Upper lobe of left lung (tissue), 6 donors: ENCODE results near the gene ALPP. TPM values are rescaled to one million over a fixed set of nuclear protein-coding genes. Genes with fewer than 3 reads are reported as not detected.

Source experiments
- ATAC-seq, 2 donors: fragments of 200-7000 bp; cut with Tn5 transposase; one replicate each; pipeline ENCODE4 v1.9.1; 2022; ENCODE audit warnings: mild to moderate bottlenecking in 2 of 2, moderate library complexity in 2 of 2; ENCODE audit not compliant: low FRiP score in 2 of 2
- DNase-seq, 2 donors: peaks; one replicate each; pipeline ENCODE4 v3.0.0-alpha.2; 2019 to 2020
- H3K27ac ChIP-seq, 4 donors: fragments of 200-600 bp; sonication (generic); one replicate each; pipeline ENCODE4 v1.5.1; 2016 to 2019
- H3K27me3 ChIP-seq, 4 donors: fragments of 200-600 bp; sonication (generic); one replicate each; pipeline ENCODE4 v1.5.1; 2017 to 2019
- H3K36me3 ChIP-seq, 4 donors: fragments of 200-600 bp; sonication (generic); one replicate each; pipeline ENCODE4 v1.5.1; 2016 to 2019
- H3K4me1 ChIP-seq, 4 donors: fragments of 200-600 bp; sonication (generic); one replicate each; pipeline ENCODE4 v1.5.1; 2018 to 2019
- H3K4me3 ChIP-seq, 4 donors: fragments of 200-600 bp; sonication (generic); one replicate each; pipeline ENCODE4 v1.5.1; 2017 to 2019; ENCODE audit warnings: mild to moderate bottlenecking in 2 of 4, moderate library complexity in 1 of 4
- H3K9me3 ChIP-seq, 4 donors: fragments of 200-600 bp; sonication (generic); one replicate each; pipeline ENCODE4 v1.5.1; 2018 to 2019
- CTCF ChIP-seq, 6 experiments: fragments of 450-650 bp in 4 of 6; fragments of 200-600 bp in 2 of 6; sonication (generic) in 2 of 6; IDR thresholded peaks; one replicate each; pipeline ENCODE4 v1.5.1; 2016 to 2019; ENCODE audit warnings: antibody characterized with exemption in 6 of 6
- EP300 ChIP-seq, 4 donors: sonication (generic); formaldehyde crosslinking; IDR thresholded peaks; one replicate each; pipeline ENCODE4 v1.5.1; 2017; ENCODE audit warnings: antibody characterized with exemption in 4 of 4, control low read depth in 2 of 4
- POLR2A ChIP-seq, 4 donors: fragments of 450-650 bp; IDR thresholded peaks; one replicate each; pipeline ENCODE4 v1.5.1; 2016 to 2017; ENCODE audit warnings: antibody characterized with exemption in 4 of 4, mild to moderate bottlenecking in 2 of 4
- POLR2AphosphoS5 ChIP-seq, 2 donors: sonication (generic); formaldehyde crosslinking; IDR thresholded peaks; one replicate each; pipeline ENCODE4 v1.5.1; 2017; ENCODE audit warnings: antibody characterized with exemption in 2 of 2
- WGBS, 2 donors: methylation state at CpG; one replicate each; pipeline ENCODE4 v1.1.5; 2017 to 2018; 5-methylcytosine and 5-hydroxymethylcytosine counted together
- total RNA-seq, 6 donors: library from RNA; depleted of rRNA in 4 of 6; stranded (reverse); fragments of >200 nt in 4 of 6; gene quantifications; one replicate each; pipeline versions ENCODE4 v1.1.0 to v1.2.1, GENCODE V29; 2016 to 2021
- donor health status: DM: no; HTN: no; CAD: no; lungs with moderate emphysema.
- donor health status: DM: no; HTN: yes; CAD: no; lungs with severe emphysema.

ALPP gene
- total RNA-seq, 6 donors from 2014 or later = 4.8 to 59.1 (median 30.8) TPM

DNA sequence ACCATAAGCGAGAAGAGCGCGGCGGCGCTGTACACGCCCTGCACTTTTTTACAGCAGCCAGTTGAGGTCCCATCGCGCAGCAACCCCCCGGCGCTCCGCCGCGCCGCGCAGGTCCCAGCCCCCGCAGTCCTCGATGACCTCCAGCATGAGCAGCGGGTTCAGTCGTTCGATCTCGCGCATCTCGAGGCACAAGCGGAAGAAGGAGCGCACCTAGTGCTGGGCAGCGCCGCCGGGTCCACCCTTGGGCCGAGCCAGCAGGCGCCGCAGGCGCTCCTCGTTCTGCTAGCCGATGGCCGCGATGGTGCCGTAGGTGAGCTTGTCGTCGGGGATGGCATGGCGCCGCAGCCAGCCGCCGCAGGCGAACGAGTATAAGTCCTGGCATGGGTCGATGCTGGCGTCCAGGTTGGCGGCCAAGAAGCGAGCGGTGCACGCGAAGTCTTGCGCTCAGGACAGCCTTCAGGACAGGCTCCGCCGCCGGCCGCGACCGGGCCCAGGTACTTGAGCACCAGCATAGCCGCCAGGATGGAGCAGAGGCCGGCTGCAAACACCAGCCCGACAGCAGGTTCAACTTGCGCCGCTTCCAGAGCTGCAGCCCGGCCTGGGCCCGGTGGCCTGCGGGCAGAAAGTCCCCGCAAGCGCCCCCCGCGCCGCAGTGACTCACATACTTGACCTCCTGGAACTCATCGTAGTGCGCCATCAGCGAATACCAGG is 8.3 kb downstream of the ALPP start:
- peak; percentile 26 to 86 for DNase-seq
- H3K27me3 ChIP-seq = peaks cover 1 to 21% (median 5%) of the 10 kb centered on the region in 4 donors
- H3K4me3 ChIP-seq = peak overlapping the region in 3 of 4 donors; percentile 25 to 39 (median 39)
- TF ChIP-seq POLR2A (IDR thresholded peaks at IDR 0.05) (peak in 2 of 4 donors; percentile 3 to 52), EP300 (IDR thresholded peaks at IDR 0.05) (no peak)
- ATAC-seq = peak in 1 of 2 donors; percentile 12
- H3K4me1 ChIP-seq = peaks cover 3 to 30% (median 10%) of the 10 kb centered on the region in 4 donors
- no peaks in the 10 kb centered on the region for H3K36me3 ChIP-seq
- peak overlapping the region; percentile 57 to 85 (median 69) for H3K27ac ChIP-seq
- 37% methylated on average over 70 of the region's 75 CpGs; no CpG with 5 or more reads in 1 of the 2 donors for WGBS, 2 donors
- H3K9me3 ChIP-seq = no peaks in the 10 kb centered on the region

DNA sequence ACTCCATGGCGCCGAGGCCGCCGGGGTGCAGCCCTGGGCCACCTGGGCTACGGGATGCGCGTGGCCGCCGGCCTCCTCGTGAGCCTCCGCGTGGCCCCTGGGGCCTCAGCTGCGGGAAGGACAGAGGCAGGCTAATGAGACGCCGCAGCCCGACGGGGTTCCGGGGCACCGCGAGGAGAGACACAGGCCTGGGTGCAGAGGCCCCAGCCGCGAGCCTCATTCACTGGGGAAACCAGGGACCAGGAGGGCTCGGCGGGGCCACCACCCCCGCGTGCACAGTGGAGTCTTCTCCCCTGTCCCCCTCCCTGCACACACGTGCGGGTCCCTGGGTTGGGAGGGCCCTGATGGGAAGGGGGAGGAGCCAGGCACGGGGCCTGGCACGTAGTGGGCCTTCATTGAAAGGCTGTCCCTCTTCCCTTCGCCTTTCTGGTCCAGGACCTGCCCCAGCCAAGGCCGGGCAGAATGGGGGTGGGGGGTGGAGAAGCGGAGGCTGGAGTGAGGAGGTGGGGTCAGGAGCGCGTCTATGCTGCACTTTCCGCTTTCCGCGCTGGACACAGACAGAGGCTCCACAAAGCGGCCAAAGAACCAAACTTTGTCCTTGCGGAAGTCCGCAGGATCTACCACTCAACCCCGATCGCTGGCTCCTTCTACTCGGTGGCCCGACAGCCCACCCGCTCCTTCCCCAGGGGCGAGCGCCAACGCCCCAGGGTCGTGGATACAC is 9.1 kb downstream of the ALPP start:
- no peaks in the 10 kb centered on the region for H3K9me3 ChIP-seq
- ATAC-seq (peak; percentile 31 to 34), DNase-seq (no peak)
- H3K27ac ChIP-seq = peak overlapping the region; percentile 57 to 85 (median 69)
- WGBS, 2 donors = 21 to 32% methylated on average over 10 to 37 of the region's 50 CpGs
- TF ChIP-seq CTCF (IDR thresholded peaks at IDR 0.05) (no peak), POLR2A (IDR thresholded peaks at IDR 0.05) (no peak), POLR2AphosphoS5 (IDR thresholded peaks at IDR 0.05) (no peak), EP300 (IDR thresholded peaks at IDR 0.05) (no peak)
- peaks cover 0 to 18% (median 5%) of the 10 kb centered on the region in 4 donors for H3K27me3 ChIP-seq
- H3K4me3 ChIP-seq = peak overlapping the region in 3 of 4 donors; percentile 25 to 39 (median 39)
- H3K36me3 ChIP-seq = no peaks in the 10 kb centered on the region
- H3K4me1 ChIP-seq = peaks cover 3 to 30% (median 10%) of the 10 kb centered on the region in 4 donors

GRCh38 chr2:232388324-232388891 is 9.9 kb downstream of the ALPP start:
- Histone ChIP-seq H3K4me3 (peak overlapping the region in 3 of 4 donors; percentile 9 to 39 (median 39)), H3K36me3 (no peaks in the 10 kb centered on the region), H3K4me1 (peaks cover 3 to 30% (median 10%) of the 10 kb centered on the region in 4 donors), H3K9me3 (no peaks in the 10 kb centered on the region), H3K27ac (peak overlapping the region; percentile 47 to 85 (median 66)), H3K27me3 (peaks cover 0 to 18% (median 5%) of the 10 kb centered on the region in 4 donors)
- peak in 1 of 2 donors; percentile 15 for ATAC-seq
- no peak for TF ChIP-seq EP300 (IDR thresholded peaks at IDR 0.05)
- no peak for TF ChIP-seq CTCF (IDR thresholded peaks at IDR 0.05)
- TF ChIP-seq POLR2AphosphoS5 (IDR thresholded peaks at IDR 0.05) = no peak
- no peak for TF ChIP-seq POLR2A (IDR thresholded peaks at IDR 0.05)
- WGBS, 2 donors = 47 to 63% methylated on average over 11 to 20 of the region's 42 CpGs
- peak in 1 of 2 donors; percentile 72 for DNase-seq

- H3K4me1 ChIP-seq = peaks cover 3 to 30% (median 10%) of the 10 kb centered on the region in 4 donors
- DNase-seq = no peak
- no peak overlapping the region for H3K27ac ChIP-seq
- TF ChIP-seq POLR2AphosphoS5 (IDR thresholded peaks at IDR 0.05) = no peak
- no peak for TF ChIP-seq POLR2A (IDR thresholded peaks at IDR 0.05)
- TF ChIP-seq EP300 (IDR thresholded peaks at IDR 0.05) = no peak
- no peak for TF ChIP-seq CTCF (IDR thresholded peaks at IDR 0.05)
- ATAC-seq = no peak
- no peaks in the 10 kb centered on the region for H3K9me3 ChIP-seq
- H3K36me3 ChIP-seq = no peaks in the 10 kb centered on the region
- 50 to 70% methylated on average over 6 of the region's 6 CpGs for WGBS, 2 donors
- H3K27me3 ChIP-seq = peaks cover 0 to 18% (median 5%) of the 10 kb centered on the region in 4 donors
- no peak overlapping the region for H3K4me3 ChIP-seq
Measured at GRCh38 chr2:232389327-232389726, 10.8 kb downstream of the ALPP start.

DNA sequence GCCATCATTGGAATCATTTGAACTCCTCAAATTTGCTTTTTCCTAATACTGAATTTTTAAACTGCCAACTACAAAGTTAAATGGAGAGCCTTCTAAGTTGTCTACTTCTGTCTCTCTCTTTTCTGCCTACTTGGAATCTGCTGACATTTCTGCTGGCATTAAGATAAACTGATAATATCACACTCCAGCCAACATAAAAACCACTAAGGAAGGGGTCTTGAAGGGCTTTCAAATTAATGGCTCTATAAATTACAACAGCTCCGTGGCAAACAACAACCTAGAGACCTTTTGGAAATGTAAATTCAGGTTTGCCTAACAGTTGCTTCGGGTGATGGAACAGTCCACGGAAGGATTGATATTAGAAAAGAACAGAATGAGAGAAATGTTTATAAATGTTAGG is 12.1 kb downstream of the ALPP start:
- ATAC-seq (no peak), DNase-seq (no peak)
- Histone ChIP-seq H3K27me3 (peaks cover 0 to 18% (median 5%) of the 10 kb centered on the region in 4 donors), H3K4me1 (peaks cover 3 to 25% (median 10%) of the 10 kb centered on the region in 4 donors), H3K9me3 (no peaks in the 10 kb centered on the region), H3K36me3 (no peaks in the 10 kb centered on the region), H3K4me3 (no peak overlapping the region), H3K27ac (no peak overlapping the region)
- TF ChIP-seq POLR2A (IDR thresholded peaks at IDR 0.05) (no peak), EP300 (IDR thresholded peaks at IDR 0.05) (no peak), CTCF (IDR thresholded peaks at IDR 0.05) (no peak), POLR2AphosphoS5 (IDR thresholded peaks at IDR 0.05) (no peak)
- WGBS, 2 donors = 17 to 29% methylated on average over 3 of the region's 3 CpGs
